Measurements from ENCODE around the gene KIF16B. TPM values are rescaled to one million over a fixed set of nuclear protein-coding genes. Genes with fewer than 3 reads are reported as not detected.

KIF16B gene
- total and polyA plus RNA-seq, 2 experiments from 2014 or later, result 6.5 to 11.1 TPM

DNA sequence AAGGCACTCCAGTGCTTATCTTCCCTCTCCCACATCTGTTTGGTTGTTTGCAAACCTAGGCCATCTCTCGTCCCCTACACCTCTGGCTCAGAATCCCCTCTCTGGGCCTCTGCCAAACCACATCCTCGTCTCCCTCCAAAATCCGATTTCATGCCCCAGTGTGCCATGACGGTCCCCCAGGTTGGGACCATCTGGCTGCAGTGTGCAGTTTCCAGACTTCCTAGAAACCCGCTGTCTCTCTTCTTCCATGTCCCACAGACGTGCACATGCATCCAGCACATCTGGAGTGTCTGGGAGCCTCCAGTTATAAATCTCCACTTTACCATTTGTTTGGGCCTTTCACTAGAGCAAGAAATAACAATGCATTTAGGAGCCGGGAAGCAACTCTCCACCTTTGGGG, 316.2 kb downstream of the KIF16B start:
- Histone ChIP-seq H4K20me1 (replicated peaks; ENCODE audit: insufficient read depth) (no peaks in the 10 kb centered on the region), H3K79me2 (replicated peaks; ENCODE audit: insufficient read depth) (no peaks in the 10 kb centered on the region), H3K27me3 (ENCODE audit: insufficient read depth) (no peaks in the 10 kb centered on the region), H2AFZ (no peak overlapping the region), H3K27ac (ENCODE audit: low read depth) (no peak overlapping the region), H3F3A (replicated peaks; ENCODE audit: low read depth) (no peaks in the 10 kb centered on the region), H3K4me3 (no peak overlapping the region), H3K4me2 (no peak overlapping the region), H3K9me2 (ENCODE audit: insufficient read depth) (peaks cover 3% of the 10 kb centered on the region), H3K4me1 (ENCODE audit: insufficient read depth) (no peaks in the 10 kb centered on the region), H3K36me3 (ENCODE audit: insufficient read depth) (no peaks in the 10 kb centered on the region)
- H3K27ac Mint-ChIP-seq, result no peak overlapping the region
- no peak for ATAC-seq
- H3K4me1 Mint-ChIP-seq, result no peaks in the 10 kb centered on the region
- H3K36me3 Mint-ChIP-seq (ENCODE audit: low read depth), result no peaks in the 10 kb centered on the region
- H3K9me3 Mint-ChIP-seq, result no peaks in the 10 kb centered on the region; the same call in 2 of the 3 replicates
- no peaks in the 10 kb centered on the region for H3K27me3 Mint-ChIP-seq (ENCODE audit: insufficient read depth, low read depth, poor library complexity)
- TF ChIP-seq CREB1 (CRISPR knock-in tag; IDR thresholded peaks at IDR 0.05; ENCODE audit: low read depth), result no peak
- no peak for TF ChIP-seq ZNF114 (CRISPR knock-in tag; IDR thresholded peaks at IDR 0.05)
- no peak for TF ChIP-seq POLR2AphosphoS5 (IDR thresholded peaks at IDR 0.05; ENCODE audit: low read depth)
- TF ChIP-seq JUNB (IDR thresholded peaks at IDR 0.05; ENCODE audit: unreplicated experiment), result no peak
- TF ChIP-seq STAT1 (IDR thresholded peaks at IDR 0.05; ENCODE audit: unreplicated experiment), result no peak
- TF ChIP-seq, protein P1, sequence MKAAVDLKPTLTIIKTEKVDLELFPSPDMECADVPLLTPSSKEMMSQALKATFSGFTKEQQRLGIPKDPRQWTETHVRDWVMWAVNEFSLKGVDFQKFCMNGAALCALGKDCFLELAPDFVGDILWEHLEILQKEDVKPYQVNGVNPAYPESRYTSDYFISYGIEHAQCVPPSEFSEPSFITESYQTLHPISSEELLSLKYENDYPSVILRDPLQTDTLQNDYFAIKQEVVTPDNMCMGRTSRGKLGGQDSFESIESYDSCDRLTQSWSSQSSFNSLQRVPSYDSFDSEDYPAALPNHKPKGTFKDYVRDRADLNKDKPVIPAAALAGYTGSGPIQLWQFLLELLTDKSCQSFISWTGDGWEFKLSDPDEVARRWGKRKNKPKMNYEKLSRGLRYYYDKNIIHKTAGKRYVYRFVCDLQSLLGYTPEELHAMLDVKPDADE (IDR thresholded peaks at IDR 0.05), result no peak
- TF ChIP-seq, protein P2, sequence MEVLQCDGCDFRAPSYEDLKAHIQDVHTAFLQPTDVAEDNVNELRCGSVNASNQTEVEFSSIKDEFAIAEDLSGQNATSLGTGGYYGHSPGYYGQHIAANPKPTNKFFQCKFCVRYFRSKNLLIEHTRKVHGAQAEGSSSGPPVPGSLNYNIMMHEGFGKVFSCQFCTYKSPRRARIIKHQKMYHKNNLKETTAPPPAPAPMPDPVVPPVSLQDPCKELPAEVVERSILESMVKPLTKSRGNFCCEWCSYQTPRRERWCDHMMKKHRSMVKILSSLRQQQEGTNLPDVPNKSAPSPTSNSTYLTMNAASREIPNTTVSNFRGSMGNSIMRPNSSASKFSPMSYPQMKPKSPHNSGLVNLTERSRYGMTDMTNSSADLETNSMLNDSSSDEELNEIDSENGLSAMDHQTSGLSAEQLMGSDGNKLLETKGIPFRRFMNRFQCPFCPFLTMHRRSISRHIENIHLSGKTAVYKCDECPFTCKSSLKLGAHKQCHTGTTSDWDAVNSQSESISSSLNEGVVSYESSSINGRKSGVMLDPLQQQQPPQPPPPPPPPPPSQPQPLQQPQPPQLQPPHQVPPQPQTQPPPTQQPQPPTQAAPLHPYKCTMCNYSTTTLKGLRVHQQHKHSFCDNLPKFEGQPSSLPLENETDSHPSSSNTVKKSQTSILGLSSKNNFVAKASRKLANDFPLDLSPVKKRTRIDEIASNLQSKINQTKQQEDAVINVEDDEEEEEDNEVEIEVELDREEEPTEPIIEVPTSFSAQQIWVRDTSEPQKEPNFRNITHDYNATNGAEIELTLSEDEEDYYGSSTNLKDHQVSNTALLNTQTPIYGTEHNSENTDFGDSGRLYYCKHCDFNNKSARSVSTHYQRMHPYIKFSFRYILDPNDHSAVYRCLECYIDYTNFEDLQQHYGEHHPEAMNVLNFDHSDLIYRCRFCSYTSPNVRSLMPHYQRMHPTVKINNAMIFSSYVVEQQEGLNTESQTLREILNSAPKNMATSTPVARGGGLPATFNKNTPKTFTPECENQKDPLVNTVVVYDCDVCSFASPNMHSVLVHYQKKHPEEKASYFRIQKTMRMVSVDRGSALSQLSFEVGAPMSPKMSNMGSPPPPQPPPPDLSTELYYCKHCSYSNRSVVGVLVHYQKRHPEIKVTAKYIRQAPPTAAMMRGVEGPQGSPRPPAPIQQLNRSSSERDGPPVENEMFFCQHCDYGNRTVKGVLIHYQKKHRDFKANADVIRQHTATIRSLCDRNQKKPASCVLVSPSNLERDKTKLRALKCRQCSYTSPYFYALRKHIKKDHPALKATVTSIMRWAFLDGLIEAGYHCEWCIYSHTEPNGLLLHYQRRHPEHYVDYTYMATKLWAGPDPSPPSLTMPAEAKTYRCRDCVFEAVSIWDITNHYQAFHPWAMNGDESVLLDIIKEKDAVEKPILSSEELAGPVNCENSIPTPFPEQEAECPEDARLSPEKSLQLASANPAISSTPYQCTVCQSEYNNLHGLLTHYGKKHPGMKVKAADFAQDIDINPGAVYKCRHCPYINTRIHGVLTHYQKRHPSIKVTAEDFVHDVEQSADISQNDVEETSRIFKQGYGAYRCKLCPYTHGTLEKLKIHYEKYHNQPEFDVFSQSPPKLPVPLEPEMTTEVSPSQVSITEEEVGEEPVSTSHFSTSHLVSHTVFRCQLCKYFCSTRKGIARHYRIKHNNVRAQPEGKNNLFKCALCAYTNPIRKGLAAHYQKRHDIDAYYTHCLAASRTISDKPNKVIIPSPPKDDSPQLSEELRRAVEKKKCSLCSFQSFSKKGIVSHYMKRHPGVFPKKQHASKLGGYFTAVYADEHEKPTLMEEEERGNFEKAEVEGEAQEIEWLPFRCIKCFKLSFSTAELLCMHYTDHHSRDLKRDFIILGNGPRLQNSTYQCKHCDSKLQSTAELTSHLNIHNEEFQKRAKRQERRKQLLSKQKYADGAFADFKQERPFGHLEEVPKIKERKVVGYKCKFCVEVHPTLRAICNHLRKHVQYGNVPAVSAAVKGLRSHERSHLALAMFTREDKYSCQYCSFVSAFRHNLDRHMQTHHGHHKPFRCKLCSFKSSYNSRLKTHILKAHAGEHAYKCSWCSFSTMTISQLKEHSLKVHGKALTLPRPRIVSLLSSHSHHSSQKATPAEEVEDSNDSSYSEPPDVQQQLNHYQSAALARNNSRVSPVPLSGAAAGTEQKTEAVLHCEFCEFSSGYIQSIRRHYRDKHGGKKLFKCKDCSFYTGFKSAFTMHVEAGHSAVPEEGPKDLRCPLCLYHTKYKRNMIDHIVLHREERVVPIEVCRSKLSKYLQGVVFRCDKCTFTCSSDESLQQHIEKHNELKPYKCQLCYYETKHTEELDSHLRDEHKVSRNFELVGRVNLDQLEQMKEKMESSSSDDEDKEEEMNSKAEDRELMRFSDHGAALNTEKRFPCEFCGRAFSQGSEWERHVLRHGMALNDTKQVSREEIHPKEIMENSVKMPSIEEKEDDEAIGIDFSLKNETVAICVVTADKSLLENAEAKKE (CRISPR knock-in tag; IDR thresholded peaks at IDR 0.05), result no peak
- no peak for TF ChIP-seq NANOG (IDR thresholded peaks at IDR 0.05; ENCODE audit: borderline replicate concordance)
- no peak overlapping the region for H3K4me3 Mint-ChIP-seq
- DNase-seq (ENCODE audit: low spot score), result no peak

All from GM23338 (cell line).